ENCODE measurements around the gene MSRB3.

MSRB3 gene

GRCh38 chr12:65327207-65328076 lies 49.0 kb downstream of the MSRB3 start:
- DNase-seq: no peak

GRCh38 chr12:65329721-65330120 lies 51.2 kb downstream of the MSRB3 start:
- no peak for DNase-seq

- DNase-seq: no peak
These were observed 51.8 kb downstream of the MSRB3 start for GRCh38 chr12:65330331-65330730.

GRCh38 chr12:65331456-65331855 lies 53.0 kb downstream of the MSRB3 start:
- no peak for DNase-seq

- DNase-seq: no peak
These were observed 55.2 kb downstream of the MSRB3 start for GRCh38 chr12:65333649-65334048.

GRCh38 chr12:65334521-65334920 lies 56.0 kb downstream of the MSRB3 start:
- DNase-seq: no peak

GRCh38 chr12:65335021-65335714 lies 56.7 kb downstream of the MSRB3 start:
- DNase-seq: no peak

GRCh38 chr12:65335981-65336380 lies 57.5 kb downstream of the MSRB3 start:
- no peak for DNase-seq

GRCh38 chr12:65339161-65339560 lies 60.7 kb downstream of the MSRB3 start:
- DNase-seq: no peak

- no peak for DNase-seq
These were observed 64.7 kb downstream of the MSRB3 start for GRCh38 chr12:65343230-65343629.

- DNase-seq: no peak
These were observed 65.3 kb downstream of the MSRB3 start for GRCh38 chr12:65343801-65344200.

GRCh38 chr12:65355461-65355860 lies 77.0 kb downstream of the MSRB3 start:
- DNase-seq: no peak

GRCh38 chr12:65362234-65363031 lies 84.0 kb downstream of the MSRB3 start:
- DNase-seq: no peak

GRCh38 chr12:65364046-65364445 lies 85.6 kb downstream of the MSRB3 start:
- DNase-seq: no peak

- DNase-seq: no peak
These were observed 88.9 kb downstream of the MSRB3 start for GRCh38 chr12:65367396-65367795.

- no peak for DNase-seq
These were observed 89.6 kb downstream of the MSRB3 start for GRCh38 chr12:65368055-65368454.

GRCh38 chr12:65372574-65372973 lies 94.1 kb downstream of the MSRB3 start:
- no peak for DNase-seq

- DNase-seq: no peak
These were observed 105.8 kb downstream of the MSRB3 start for GRCh38 chr12:65384240-65384639.

- DNase-seq: no peak
These were observed 108.9 kb downstream of the MSRB3 start for GRCh38 chr12:65387396-65387795.

GRCh38 chr12:65389436-65389835 lies 111.0 kb downstream of the MSRB3 start:
- no peak for DNase-seq

GRCh38 chr12:65391711-65392110 lies 113.2 kb downstream of the MSRB3 start:
- DNase-seq: no peak

- no peak for DNase-seq
These were observed 114.0 kb downstream of the MSRB3 start for GRCh38 chr12:65392491-65392890.

- no peak for DNase-seq
These were observed 124.7 kb downstream of the MSRB3 start for GRCh38 chr12:65403188-65403587.

Data from CD4-positive, alpha-beta T cell treated with Interleukin-12 subunit alpha and Interleukin-12 subunit beta, for 1 hour (primary cell).